ENCODE results near the gene OR4E2.
"Not testable (repeated sequence)": the region's sequence is repeated elsewhere in the genome, so short reads cannot be mapped to it uniquely, and the experiment has no call there.

The OR4E2 gene

GRCh38 chr14:21653331-21653885, at the start of gene OR4E2:
Gene OR4E2 (plus strand): TSS chr14:21653835. CDS start chr14:21665083, 11,248 bp downstream.
- ChIA-PET POLR2A (no interaction called here), CTCF (no interaction called here)
- no peak for DNase-seq (ENCODE audit: low read depth, low spot score)
- H3K4me3 ChIP-seq (ENCODE audit: low read depth, low read length) = no peak within 1 kb of the TSS
- no peak for TF ChIP-seq CTCF (IDR thresholded peaks at IDR 0.05; ENCODE audit: insufficient read depth, low read length, missing control alignments)

- no peak for DNase-seq (ENCODE audit: low read depth, low spot score)
- H3K4me3 ChIP-seq (ENCODE audit: low read depth, low read length) = no peak overlapping the region
- TF ChIP-seq CTCF (IDR thresholded peaks at IDR 0.05; ENCODE audit: insufficient read depth, low read length, missing control alignments) = no peak
- CTCF ChIA-PET = no interaction called here
- POLR2A ChIA-PET = no interaction called here
Measured at GRCh38 chr14:21612324-21612723, 41.3 kb upstream of the OR4E2 start.

GRCh38 chr14:21614240-21614639, 39.4 kb upstream of the OR4E2 start:
- ChIA-PET CTCF (no interaction called here), POLR2A (no interaction called here)
- DNase-seq (ENCODE audit: low read depth, low spot score) = no peak
- no peak for TF ChIP-seq CTCF (IDR thresholded peaks at IDR 0.05; ENCODE audit: insufficient read depth, low read length, missing control alignments)
- H3K4me3 ChIP-seq (ENCODE audit: low read depth, low read length) = no peak overlapping the region

- CTCF ChIA-PET = no interaction called here
- DNase-seq (ENCODE audit: low read depth, low spot score) = no peak
- TF ChIP-seq CTCF (IDR thresholded peaks at IDR 0.05; ENCODE audit: insufficient read depth, low read length, missing control alignments) = no peak
- POLR2A ChIA-PET = no interaction called here
- no peak overlapping the region for H3K4me3 ChIP-seq (ENCODE audit: low read depth, low read length)
Measured at GRCh38 chr14:21617614-21618013, 36.0 kb upstream of the OR4E2 start.

GRCh38 chr14:21626491-21627230, 27.0 kb upstream of the OR4E2 start:
- ChIA-PET POLR2A (no interaction called here), CTCF (no interaction called here)
- TF ChIP-seq CTCF (IDR thresholded peaks at IDR 0.05; ENCODE audit: insufficient read depth, low read length, missing control alignments) = no peak
- DNase-seq (ENCODE audit: low read depth, low spot score) = no peak
- no peak overlapping the region for H3K4me3 ChIP-seq (ENCODE audit: low read depth, low read length)

- H3K4me3 ChIP-seq (ENCODE audit: low read depth, low read length); POLR2A ChIA-PET; CTCF ChIA-PET; DNase-seq (ENCODE audit: low read depth, low spot score): not testable (repeated sequence)
Measured at GRCh38 chr14:21630503-21630902, 23.1 kb upstream of the OR4E2 start.

- no peak for TF ChIP-seq CTCF (IDR thresholded peaks at IDR 0.05; ENCODE audit: insufficient read depth, low read length, missing control alignments)
- ChIA-PET POLR2A (no interaction called here), CTCF (no interaction called here)
- DNase-seq (ENCODE audit: low read depth, low spot score) = no peak
- no peak overlapping the region for H3K4me3 ChIP-seq (ENCODE audit: low read depth, low read length)
Measured at GRCh38 chr14:21631084-21631483, 22.6 kb upstream of the OR4E2 start.
